Measurements from ENCODE around the gene RHBDD2.
"Not testable (repeated sequence)": the region's sequence is repeated elsewhere in the genome, so short reads cannot be mapped to it uniquely, and the experiment has no call there.

- TF ChIP-seq POLR2A, CTCF (IDR thresholded peaks at IDR 0.05): not testable (repeated sequence)
These were observed 45.2 kb upstream of the RHBDD2 start for GRCh38 chr7:75833662-75834061.
